Right lobe of liver (tissue), 4 donors: Measurements from ENCODE around the gene KCNH1.

Source experiments
- CTCF ChIP-seq, 4 donors: fragments of 200-600 bp in 3 of 4; fragments of 450-650 bp in 1 of 4; IDR thresholded peaks; one replicate each; pipeline versions ENCODE4 v1.5.1 to v1.8.0; 2016 to 2022; ENCODE audit warnings: antibody characterized with exemption in 4 of 4, mild to moderate bottlenecking in 2 of 4
- POLR2A ChIP-seq: fragments of 450-650 bp; IDR thresholded peaks from one replicate; pipeline ENCODE4 v1.6.1; 2017; ENCODE audit warnings: antibody characterized with exemption, mild to moderate bottlenecking
- donor health status: DM: no; HTN: no; CAD: no.
- donor health status: DM: no; HTN: no; CAD: no.
- donor health status: DM: no; HTN: yes; CAD: no.

GRCh38 chr1:210655511-210655910 lies 478.4 kb downstream of the KCNH1 start:
- no peak for TF ChIP-seq CTCF (IDR thresholded peaks at IDR 0.05)
- TF ChIP-seq POLR2A, result no peak
